Measurements from ENCODE around the gene BBS1.
"Not testable (repeated sequence)": the region's sequence is repeated elsewhere in the genome, so short reads cannot be mapped to it uniquely, and the experiment has no call there.

Gene BBS1

GRCh38 chr11:66505276-66505816 lies 5.1 kb upstream of the BBS1 start:
- no peak for DNase-seq
- intact Hi-C loops (cut with DNase I): no loop called here

GRCh38 chr11:66509131-66509561 lies 1.3 kb upstream of the BBS1 start:
- intact Hi-C loops (cut with DNase I): no loop called here
- peak in 2 of 10 donors; percentile 57 to 67 for DNase-seq

- no peak for DNase-seq
- intact Hi-C loops (cut with DNase I): no loop called here
These were observed 530 bp downstream of the BBS1 start for GRCh38 chr11:66510990-66511339.

GRCh38 chr11:66523611-66524010 lies 13.2 kb downstream of the BBS1 start:
- peak in 2 of 10 donors; percentile 39 to 68 for DNase-seq
- intact Hi-C loops (cut with DNase I): no loop called here

- DNase-seq: peak in 2 of 10 donors; percentile 2 to 45
- intact Hi-C loops (cut with DNase I): no loop called here
These were observed 14.0 kb downstream of the BBS1 start for GRCh38 chr11:66524304-66525040.

GRCh38 chr11:66529069-66529468 lies 18.6 kb downstream of the BBS1 start:
- intact Hi-C loops (cut with DNase I): no loop called here
- peak in 2 of 10 donors; percentile 15 to 28 for DNase-seq

GRCh38 chr11:66529655-66530054 lies 19.2 kb downstream of the BBS1 start:
- peak in 2 of 10 donors; percentile 43 to 63 for DNase-seq
- intact Hi-C loops (cut with DNase I): no loop called here

- intact Hi-C loops (cut with DNase I): no loop called here
- peak in 2 of 10 donors; percentile 27 to 50 for DNase-seq
These were observed 20.7 kb downstream of the BBS1 start for GRCh38 chr11:66530927-66531709.

- peak in 2 of 10 donors; percentile 31 to 76 for DNase-seq
- intact Hi-C loops (cut with DNase I): no loop called here
These were observed 21.4 kb downstream of the BBS1 start for GRCh38 chr11:66531841-66532240.

GRCh38 chr11:66532784-66533183 lies 22.3 kb downstream of the BBS1 start:
- intact Hi-C loops (cut with DNase I): no loop called here
- DNase-seq: peak in 2 of 10 donors; percentile 28 to 39

- DNase-seq: no peak
- intact Hi-C loops (cut with DNase I): no loop called here
These were observed 28.9 kb downstream of the BBS1 start for GRCh38 chr11:66539170-66539869.

GRCh38 chr11:66539870-66540213 lies 29.4 kb downstream of the BBS1 start:
- no peak for DNase-seq
- intact Hi-C loops (cut with DNase I): no loop called here

GRCh38 chr11:66540598-66540997 lies 30.2 kb downstream of the BBS1 start:
- intact Hi-C loops (cut with DNase I); DNase-seq: not testable (repeated sequence)

GRCh38 chr11:66541892-66542291 lies 31.5 kb downstream of the BBS1 start:
- intact Hi-C loops (cut with DNase I): no loop called here
- DNase-seq: peak in 6 of 10 donors; percentile 32 to 91 (median 60)

GRCh38 chr11:66542362-66542761 lies 31.9 kb downstream of the BBS1 start:
- intact Hi-C loops (cut with DNase I): no loop called here
- DNase-seq: peak in 1 of 10 donors; percentile 40

- DNase-seq: peak in 8 of 10 donors; percentile 36 to 92 (median 65)
- intact Hi-C loops (cut with DNase I): no loop called here
These were observed 33.0 kb downstream of the BBS1 start for GRCh38 chr11:66543263-66544107.

GRCh38 chr11:66544952-66545351 lies 34.5 kb downstream of the BBS1 start:
- intact Hi-C loops (cut with DNase I): not testable (repeated sequence)

GRCh38 chr11:66545701-66546367 lies 35.4 kb downstream of the BBS1 start, which contains the start of gene ZDHHC24:
TSS of gene ZDHHC24 (minus strand) at chr11:66546048. CDS start at chr11:66546003, 45 bp downstream.
- DNase-seq: peak; percentile 92 to 100 (median 98)
- intact Hi-C loops (cut with DNase I): no loop called here

More at GRCh38 chr11:66544952-66545351, 34.5 kb downstream of the BBS1 start:
- DNase-seq: not testable (repeated sequence)

GRCh38 chr11:66546368-66546965 lies 36.0 kb downstream of the BBS1 start, which contains the start of gene ACTN3:
TSS of gene ACTN3 (plus strand) at chr11:66546903. CDS start at chr11:66546938, 35 bp downstream.
- intact Hi-C loops (cut with DNase I): no loop called here
- no peak for DNase-seq
